ENCODE measurements around the gene LAMB3. TPM values are rescaled to one million over a fixed set of nuclear protein-coding genes. Genes with fewer than 3 reads are reported as not detected.

Gene LAMB3
- total and polyA plus RNA-seq, 10 of the 15 experiments (the other 5 are each of a cell fraction or from before 2014, with no cell fraction given), result 0.04 to 1.8 (median 0.10) TPM; not detected in 1

GRCh38 chr1:209609791-209610630 is 42.2 kb downstream of the LAMB3 start:
- no peak overlapping the region for H3K4me2 ChIP-seq (ENCODE audit: control insufficient read depth, insufficient read depth)
- no peaks in the 10 kb centered on the region for H3K79me2 ChIP-seq (ENCODE audit: control insufficient read depth, insufficient read depth, low read length)
- intact Hi-C loops (cut with micrococcal nuclease; ENCODE audit: unreplicated experiment) (loop anchor here (10.0 kb wide), 1 partner anchor 135 kb away; no protein-coding TSS in a partner anchor), in situ Hi-C loops (cut with MboI) (no loop called here)
- ChIA-PET SMC1A (ENCODE audit: uncharacterized antibody, unreplicated experiment) (interaction anchor here (0.8 to 1.6 kb wide), 5 partner anchors 10 to 164 kb away, joined by 3 to 6 read pairs (median 3); no protein-coding TSS in a partner anchor), RAD21 (ENCODE audit: unreplicated experiment) (interaction anchor here (0.7 to 0.9 kb wide), 2 partner anchors 10 to 160 kb away, joined by 3 read pairs; no protein-coding TSS in a partner anchor), POLR2A (no interaction called here), CTCF (interaction anchor here (0.6 to 15.5 kb wide), 7 partner anchors 10 to 764 kb away, joined by 3 to 211 read pairs (median 9); no protein-coding TSS in a partner anchor)
- H2AFZ ChIP-seq (ENCODE audit: control insufficient read depth, low read depth, low read length), result no peak overlapping the region
- WGBS (ENCODE audit: insufficient coverage, insufficient replicate concordance, low lambda C conversion rate, missing lambda C conversion rate), result 65% methylated on average over 8 of the region's 8 CpGs
- H3K4me3 ChIP-seq, result no peak overlapping the region
- no peaks in the 10 kb centered on the region for H4K20me1 ChIP-seq (ENCODE audit: control insufficient read depth, insufficient read depth)
- H3K4me1 ChIP-seq (ENCODE audit: control insufficient read depth, insufficient read depth, low read length), result peaks cover 10% of the 10 kb centered on the region
- ATAC-seq, result no peak
- no peak for FAIRE-seq
- no peaks in the 10 kb centered on the region for H3K9me3 ChIP-seq (replicated peaks; ENCODE audit: control insufficient read depth, insufficient read depth, low read length)
- DNase-seq (ENCODE audit: low read depth, low spot score), result no peak
- H3K36me3 ChIP-seq (ENCODE audit: control insufficient read depth in 2 of 2, insufficient read depth in 2 of 2, low read length in 1 of 2), result no peaks in the 10 kb centered on the region
- no peak overlapping the region for H3K27ac ChIP-seq (ENCODE audit: control insufficient read depth, insufficient read depth)
- no peak overlapping the region for H3K9ac ChIP-seq (ENCODE audit: control insufficient read depth, insufficient read depth, low read length)
- H3K27me3 ChIP-seq (replicated peaks in 1 of 2; ENCODE audit: control insufficient read depth in 2 of 2, insufficient read depth in 2 of 2, low read length in 1 of 2), result peaks cover 1 to 3% of the 10 kb centered on the region in 2 experiments; a peak in 2 of 4 replicates
- no TSS peak for BruUV-seq (replicated peaks)
- no peak for TF ChIP-seq SREBF1 (IDR thresholded peaks at IDR 0.05; ENCODE audit: low read length)
- TF ChIP-seq NFYA (IDR thresholded peaks at IDR 0.05; ENCODE audit: borderline replicate concordance, low read depth, low read length), result no peak
- no peak for TF ChIP-seq ZNF217 (IDR thresholded peaks at IDR 0.05)
- no peak for TF ChIP-seq NKRF (conservative IDR thresholded peaks at IDR 0.05)
- TF ChIP-seq JUND (IDR thresholded peaks at IDR 0.05; ENCODE audit: low read depth, low read length), result no peak
- no peak for TF ChIP-seq RFX5 (IDR thresholded peaks at IDR 0.05; ENCODE audit: low read depth, low read length)
- TF ChIP-seq REST (IDR thresholded peaks at IDR 0.05; ENCODE audit: low read depth, low read length), result no peak
- TF ChIP-seq PKNOX1 (IDR thresholded peaks at IDR 0.05), result no peak
- no peak for TF ChIP-seq YBX1 (IDR thresholded peaks at IDR 0.05)
- no peak for TF ChIP-seq EED (IDR thresholded peaks at IDR 0.05; ENCODE audit: low read depth)
- TF ChIP-seq NR2F1 (conservative IDR thresholded peaks at IDR 0.05), result no peak
- TF ChIP-seq HDAC2 (IDR thresholded peaks at IDR 0.05), result no peak
- TF ChIP-seq STAT3 (IDR thresholded peaks at IDR 0.05; ENCODE audit: low read depth, low read length), result no peak
- TF ChIP-seq HDAC6 (IDR thresholded peaks at IDR 0.05; ENCODE audit: unreplicated experiment), result no peak
- TF ChIP-seq NFIC (IDR thresholded peaks at IDR 0.05; ENCODE audit: low read depth, low read length), result no peak
- no peak for TF ChIP-seq BACH1 (IDR thresholded peaks at IDR 0.05; ENCODE audit: borderline replicate concordance)
